SK-MEL-5 (cell line): ENCODE measurements around the gene DCAF10. TPM values are rescaled to one million over a fixed set of nuclear protein-coding genes. Genes with fewer than 3 reads are reported as not detected.
A peak's percentile ranks its signal among the peaks of the same experiment; 100 is the strongest.
"Not testable (repeated sequence)": the region's sequence is repeated elsewhere in the genome, so short reads cannot be mapped to it uniquely, and the experiment has no call there.

ENCODE experiments used
- DNase-seq: peaks from one replicate; pipeline ENCODE4 v3.0.0-alpha.2; 2016; ENCODE audit warnings: low read depth, low spot score
- in situ Hi-C: cut with HindIII; loops from 2 replicates; pipeline ENCODE4 v1.10.0; 2016; ENCODE audit warnings: low sequenced_read_pairs, high pct_unique_total_duplicates, low pct_unique_long_range_greater_than_20kb
- total RNA-seq: library from RNA; depleted of rRNA; stranded (reverse); fragments of >200 nt; shearing (Covaris generic); gene quantifications from 2 replicates; pipeline ENCODE4 v1.2.3, GENCODE V29; 2014

DCAF10 gene
- total RNA-seq, 1 experiment from 2014 or later: 10.3 TPM

DNA sequence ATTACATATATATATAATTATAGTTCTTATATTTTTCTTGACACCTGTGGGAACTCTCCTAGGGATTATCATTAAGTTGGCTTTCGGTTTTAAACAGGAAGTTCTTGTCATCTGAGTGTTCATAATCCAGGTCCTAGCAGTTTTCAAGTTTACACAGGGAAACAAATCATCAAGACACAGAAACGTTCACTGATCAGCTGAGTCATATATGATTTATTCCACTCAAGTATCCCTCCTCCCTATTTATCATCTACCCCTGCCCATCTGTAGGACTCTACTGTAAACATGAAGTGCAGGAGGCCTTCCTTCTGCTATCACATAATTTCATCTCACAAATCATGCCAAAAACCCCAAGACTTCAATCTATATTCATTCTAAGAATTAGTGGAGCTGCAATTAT lies 97.1 kb downstream of the DCAF10 start:
- no peak for DNase-seq
- in situ Hi-C loops: no loop called here

- in situ Hi-C loops: no loop called here
- no peak for DNase-seq
Observed at GRCh38 chr9:37899041-37899440, 98.4 kb downstream of the DCAF10 start.

DNA sequence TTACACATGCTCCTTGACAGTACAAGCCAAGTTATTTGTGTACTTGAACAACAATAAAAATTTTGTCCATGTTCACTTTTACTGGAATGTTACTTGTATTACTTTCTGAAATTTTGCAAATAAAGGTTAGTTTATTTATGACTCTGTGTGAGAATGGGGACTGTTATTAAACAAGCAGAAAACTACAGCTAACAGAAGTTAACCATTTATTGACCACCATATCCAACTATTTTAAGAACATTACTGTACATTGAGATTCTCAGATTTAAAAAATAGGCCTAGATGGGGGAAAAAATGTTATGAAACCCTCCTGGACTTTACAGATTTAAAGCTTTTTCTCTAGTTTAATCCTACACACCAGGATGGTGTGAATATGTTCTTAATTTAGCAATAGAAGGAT lies 101.5 kb downstream of the DCAF10 start:
- no peak for DNase-seq
- in situ Hi-C loops: no loop called here

- in situ Hi-C loops: no loop called here
- DNase-seq: no peak
Observed at GRCh38 chr9:37902796-37903646, 102.4 kb downstream of the DCAF10 start.

GRCh38 chr9:37903647-37904444 lies 103.2 kb downstream of the DCAF10 start, which contains the start of gene SLC25A51:
SLC25A51 (minus strand) TSS chr9:37904127; CDS start chr9:37888550, 15,577 bp downstream.
- DNase-seq: peak; percentile 88
- in situ Hi-C loops: no loop called here

DNA sequence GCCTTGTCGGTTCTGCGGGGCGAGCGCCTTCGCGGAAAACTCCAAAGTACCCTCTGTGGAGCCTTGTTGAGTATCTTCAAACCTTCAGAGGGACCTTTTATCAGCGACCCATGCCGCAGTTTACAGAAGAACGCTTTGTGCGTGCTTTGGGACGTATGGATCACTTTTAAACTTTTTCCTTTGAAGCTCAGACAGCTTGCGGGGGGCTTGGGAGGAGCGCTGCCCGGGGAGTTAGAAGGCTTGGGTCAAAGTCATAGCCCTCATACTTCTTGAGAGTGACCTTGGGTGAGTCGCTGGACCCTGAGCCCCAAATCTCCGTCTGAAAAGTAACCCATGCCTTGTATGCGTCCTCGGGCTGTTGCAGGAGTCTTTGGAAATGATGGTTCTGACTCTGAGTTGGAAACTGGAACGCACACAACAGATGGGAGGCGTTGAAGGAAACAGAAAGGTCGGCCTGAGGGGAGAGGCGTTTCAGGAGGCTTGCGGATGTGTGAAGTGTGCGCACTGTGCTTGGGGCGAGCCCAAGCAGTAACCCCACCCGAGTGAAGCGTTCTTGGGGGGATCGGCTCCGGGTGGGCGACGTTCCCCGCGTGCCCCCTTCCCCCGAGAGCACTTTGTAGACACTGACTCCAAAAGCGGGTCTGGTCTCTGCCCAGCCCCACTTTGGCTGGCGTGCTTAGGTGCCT lies 104.0 kb downstream of the DCAF10 start:
- in situ Hi-C loops: no loop called here
- no peak for DNase-seq

DNA sequence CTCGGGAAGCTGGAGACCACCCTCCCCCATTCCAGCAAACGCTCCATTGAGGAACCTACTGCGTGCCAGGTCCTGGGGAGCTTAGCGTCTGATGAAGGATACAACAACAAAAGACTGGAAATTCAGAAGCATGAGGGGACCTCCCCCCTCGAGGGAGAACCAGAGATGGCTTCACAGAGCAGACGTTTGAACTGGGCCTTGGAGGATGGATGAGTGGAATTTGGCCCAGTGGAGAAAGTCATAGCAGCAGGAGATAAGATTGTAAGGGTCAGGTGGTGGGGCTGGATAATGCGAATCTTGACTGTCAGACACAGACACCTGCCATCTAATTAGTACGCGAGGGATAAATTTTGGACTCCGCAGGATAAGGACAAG lies 104.5 kb downstream of the DCAF10 start:
- no peak for DNase-seq
- in situ Hi-C loops: no loop called here

GRCh38 chr9:37905776-37906175 lies 105.2 kb downstream of the DCAF10 start:
- in situ Hi-C loops: no loop called here
- no peak for DNase-seq

DNA sequence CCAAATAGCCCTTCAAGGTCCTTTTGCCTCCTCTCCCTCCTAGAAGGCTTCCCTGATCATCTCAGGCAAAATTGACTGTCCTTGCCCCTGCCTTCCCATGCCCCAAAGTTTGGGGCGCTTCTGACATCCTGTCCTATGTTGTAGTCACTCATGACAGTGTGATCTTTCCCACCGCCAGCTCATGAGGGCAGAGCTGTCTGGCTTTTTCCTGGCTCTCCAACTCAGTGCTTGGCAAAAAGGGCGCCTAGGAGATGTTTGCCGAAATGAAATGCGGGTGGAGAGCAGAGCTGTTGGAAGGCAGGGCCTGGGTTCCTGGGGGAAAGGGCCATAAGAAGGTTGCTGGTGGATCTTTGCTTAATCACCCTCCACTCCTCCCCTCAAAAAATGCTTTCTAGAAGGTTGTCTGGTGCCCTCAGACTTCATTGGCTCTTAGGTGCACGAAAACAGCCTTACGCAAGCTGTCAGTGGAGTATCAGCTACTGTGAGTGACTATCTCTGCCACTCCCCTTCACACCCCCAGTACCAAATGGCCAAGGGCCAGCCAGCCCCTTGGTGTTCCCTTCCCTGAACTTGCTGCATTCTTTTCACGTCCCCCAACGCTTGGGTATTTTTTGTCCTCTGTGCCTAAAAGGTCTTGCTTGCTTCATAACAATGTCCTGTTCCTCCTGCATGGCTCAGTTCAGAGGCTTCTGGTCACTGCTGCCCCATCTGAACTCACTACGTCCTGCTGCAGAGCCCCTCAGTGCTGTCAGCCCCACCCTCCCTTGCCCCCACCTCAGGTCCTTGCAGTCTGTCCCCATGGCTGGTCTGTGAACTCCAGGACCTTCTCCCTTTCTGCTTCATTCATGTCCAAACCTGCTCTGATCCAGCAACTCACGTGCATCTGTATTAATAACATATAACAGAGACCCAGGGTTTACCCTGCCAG lies 106.0 kb downstream of the DCAF10 start:
- in situ Hi-C loops: no loop called here
- DNase-seq: no peak

DNA sequence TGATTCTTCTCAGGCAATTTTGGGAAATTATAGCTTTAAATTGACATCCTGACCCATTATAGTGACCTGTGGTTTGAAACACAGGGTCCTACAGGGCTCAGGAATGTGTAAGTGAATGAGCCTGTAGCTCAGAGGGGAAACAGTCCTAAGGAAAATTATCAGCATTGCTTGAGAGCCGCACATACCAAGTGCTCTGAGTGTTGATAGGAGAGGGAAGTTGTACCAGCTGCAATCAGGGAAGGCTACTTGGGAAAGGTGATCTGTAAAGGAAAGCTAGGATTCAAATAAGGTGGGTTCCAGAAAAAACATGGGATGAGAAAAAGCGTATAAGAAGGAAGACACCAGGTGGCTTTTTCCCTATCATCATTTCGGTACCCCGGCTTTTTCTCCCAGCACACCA lies 107.7 kb downstream of the DCAF10 start:
- no peak for DNase-seq
- in situ Hi-C loops: no loop called here

GRCh38 chr9:37908698-37909186 lies 108.1 kb downstream of the DCAF10 start:
- no peak for DNase-seq
- in situ Hi-C loops: no loop called here

GRCh38 chr9:37909326-37909725 lies 108.7 kb downstream of the DCAF10 start:
- in situ Hi-C loops: no loop called here
- DNase-seq: no peak

DNA sequence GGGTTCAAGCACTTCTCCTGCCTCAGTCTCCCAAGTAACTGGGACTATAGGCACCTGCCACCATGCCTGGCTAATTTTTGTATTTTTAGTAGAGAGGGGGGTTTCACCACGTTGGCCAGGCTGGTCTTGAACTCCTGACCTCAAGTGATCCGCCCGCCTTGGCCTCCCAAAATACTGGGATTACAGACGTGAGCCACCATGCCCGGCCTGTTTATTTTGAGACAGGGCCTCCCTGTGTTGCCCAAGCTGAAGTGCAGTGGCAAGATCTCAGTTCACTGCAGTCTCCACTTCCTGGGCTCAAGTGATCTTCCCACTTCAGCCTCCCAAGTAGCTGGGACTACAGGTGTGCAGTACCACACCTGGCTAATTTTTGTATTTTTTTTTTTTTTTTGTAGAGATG lies 109.2 kb downstream of the DCAF10 start:
- in situ Hi-C loops, DNase-seq: not testable (repeated sequence)

- DNase-seq: no peak
- in situ Hi-C loops: no loop called here
Observed at GRCh38 chr9:37910271-37910670, 109.7 kb downstream of the DCAF10 start.

- in situ Hi-C loops: no loop called here
- DNase-seq: no peak
Observed at GRCh38 chr9:37911271-37911681, 110.7 kb downstream of the DCAF10 start.

- in situ Hi-C loops: no loop called here
- peak; percentile 73 for DNase-seq
Observed at GRCh38 chr9:37913480-37914153, 113.0 kb downstream of the DCAF10 start.

GRCh38 chr9:37914154-37914551 lies 113.6 kb downstream of the DCAF10 start:
- no peak for DNase-seq
- in situ Hi-C loops: no loop called here
